GM19193 (cell line): Measurements from ENCODE around the gene PLA2G7.

Source experiments
- POLR2A ChIP-seq: IDR thresholded peaks from 4 replicates; pipeline ENCODE4 v1.6.1; 2011; ENCODE audit not compliant: insufficient read depth, insufficient read length; ENCODE audit errors: extremely low read depth

The PLA2G7 gene

DNA sequence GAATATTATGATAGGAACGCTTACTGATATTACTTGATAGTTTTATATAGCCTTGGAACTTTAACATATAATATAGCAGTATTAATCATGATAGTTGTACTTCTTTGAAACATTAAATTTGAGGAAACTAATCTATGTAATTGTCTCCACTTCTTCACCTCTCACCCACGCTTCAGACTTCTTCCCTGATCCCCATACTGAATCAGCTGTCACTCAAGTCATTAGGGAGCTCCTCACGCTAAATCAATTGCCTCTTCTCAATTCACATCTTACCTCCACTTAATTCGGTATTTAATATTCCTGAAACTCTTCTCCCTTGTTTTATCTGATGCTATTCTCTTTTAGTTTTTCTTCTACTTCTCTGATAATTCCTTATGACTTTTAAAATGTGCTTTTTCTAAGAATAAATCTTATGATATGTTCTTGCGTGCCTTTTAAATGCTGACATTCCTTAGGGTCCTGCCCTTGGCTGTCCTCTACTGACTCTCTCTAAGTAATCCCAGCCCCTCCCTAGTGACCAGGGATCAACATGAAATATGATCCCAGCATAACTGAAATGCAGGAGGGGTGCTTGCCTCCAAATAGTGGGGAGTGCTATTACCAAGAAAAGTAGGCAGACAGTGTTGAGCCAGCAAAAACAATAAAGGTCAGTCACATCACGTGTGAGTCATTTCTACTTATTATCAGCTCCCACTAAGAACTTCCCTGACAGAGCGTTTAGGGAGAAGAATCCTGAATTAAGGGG, 21.5 kb upstream of the PLA2G7 start:
- TF ChIP-seq POLR2A = no peak

DNA sequence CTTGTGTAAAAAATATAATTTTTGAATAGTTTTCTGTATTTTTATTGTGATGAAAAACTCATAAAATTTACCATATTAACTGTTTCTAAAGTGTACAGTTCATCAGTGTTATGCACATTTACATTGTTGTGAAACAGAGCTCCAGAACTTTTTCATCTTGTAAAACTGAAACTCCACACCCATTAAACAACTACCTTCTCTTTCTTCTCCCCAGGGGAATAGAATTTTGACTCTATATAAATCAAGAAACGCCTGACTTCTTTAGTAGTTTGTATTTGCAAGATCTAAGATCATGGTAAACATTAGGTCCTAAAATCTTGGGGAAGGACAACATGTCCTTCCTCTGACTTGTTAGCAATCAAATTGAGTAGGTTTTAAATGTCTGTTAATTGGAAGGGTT, 20.7 kb upstream of the PLA2G7 start:
- no peak for TF ChIP-seq POLR2A

DNA sequence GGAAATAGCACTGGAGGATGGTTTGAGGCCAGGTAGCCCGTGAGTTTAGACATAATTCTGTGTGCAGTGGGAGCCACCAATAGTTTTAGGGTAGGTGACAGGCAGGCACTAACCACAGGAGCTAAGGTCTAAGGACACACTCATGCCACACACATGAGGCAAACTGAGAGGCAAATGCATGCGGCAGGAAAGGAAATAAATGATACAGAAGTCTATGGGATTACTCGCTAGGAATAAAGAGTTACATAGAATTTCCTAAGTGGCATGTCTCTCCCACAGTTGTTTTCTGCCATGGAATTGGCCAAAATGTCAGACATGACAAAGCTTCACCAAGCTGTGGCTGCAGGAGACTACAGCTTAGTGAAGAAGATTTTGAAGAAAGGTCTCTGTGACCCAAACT, 16.5 kb upstream of the PLA2G7 start:
- no peak for TF ChIP-seq POLR2A

DNA sequence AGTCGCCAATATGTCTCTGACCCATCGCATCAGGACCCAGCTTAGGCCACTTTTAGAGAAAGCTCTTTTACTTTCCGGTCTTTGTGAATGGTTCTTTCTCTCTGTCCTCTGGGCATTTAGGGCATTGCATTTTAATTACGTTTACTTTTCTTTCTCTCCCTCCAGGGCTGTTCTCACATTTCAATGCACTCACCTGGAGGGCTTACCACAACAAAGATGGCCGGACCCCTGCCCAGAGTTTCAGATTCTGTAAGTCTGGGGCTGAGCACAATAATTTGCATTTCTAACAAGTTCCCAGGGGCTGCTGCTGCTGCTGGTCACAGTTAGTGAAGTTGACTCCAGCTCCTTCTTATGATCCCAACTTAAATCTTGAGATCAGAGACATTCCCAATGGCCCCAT, 14.6 kb upstream of the PLA2G7 start:
- no peak for TF ChIP-seq POLR2A

GRCh38 chr6:46748940-46749503, 13.8 kb upstream of the PLA2G7 start:
- no peak for TF ChIP-seq POLR2A

- TF ChIP-seq POLR2A = no peak
These were observed 11.5 kb upstream of the PLA2G7 start, which contains the start of gene ANKRD66 for GRCh38 chr6:46746696-46747095. TSS of gene ANKRD66 (plus strand) at chr6:46746933. CDS start at chr6:46751949, 5,016 bp downstream.

DNA sequence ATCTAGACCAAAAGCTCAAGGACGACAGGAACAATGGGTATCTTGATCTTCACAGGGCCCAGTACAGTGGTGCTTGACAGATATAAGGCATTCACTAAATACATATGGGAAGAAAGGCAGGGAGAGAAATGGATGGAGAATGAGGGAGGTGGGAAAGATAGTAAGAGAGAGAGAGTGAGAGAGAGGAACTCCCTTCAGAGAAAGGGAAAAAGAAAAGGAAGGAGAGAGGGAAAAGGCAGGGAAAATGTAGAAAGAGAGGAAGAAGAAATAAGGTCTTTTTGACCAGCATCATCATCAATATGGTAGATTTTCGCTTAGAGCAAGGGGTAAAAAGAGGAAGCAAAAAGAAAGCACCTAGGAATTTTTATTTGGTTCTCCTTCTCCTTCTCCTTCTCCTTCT, 10.8 kb upstream of the PLA2G7 start:
- no peak for TF ChIP-seq POLR2A

DNA sequence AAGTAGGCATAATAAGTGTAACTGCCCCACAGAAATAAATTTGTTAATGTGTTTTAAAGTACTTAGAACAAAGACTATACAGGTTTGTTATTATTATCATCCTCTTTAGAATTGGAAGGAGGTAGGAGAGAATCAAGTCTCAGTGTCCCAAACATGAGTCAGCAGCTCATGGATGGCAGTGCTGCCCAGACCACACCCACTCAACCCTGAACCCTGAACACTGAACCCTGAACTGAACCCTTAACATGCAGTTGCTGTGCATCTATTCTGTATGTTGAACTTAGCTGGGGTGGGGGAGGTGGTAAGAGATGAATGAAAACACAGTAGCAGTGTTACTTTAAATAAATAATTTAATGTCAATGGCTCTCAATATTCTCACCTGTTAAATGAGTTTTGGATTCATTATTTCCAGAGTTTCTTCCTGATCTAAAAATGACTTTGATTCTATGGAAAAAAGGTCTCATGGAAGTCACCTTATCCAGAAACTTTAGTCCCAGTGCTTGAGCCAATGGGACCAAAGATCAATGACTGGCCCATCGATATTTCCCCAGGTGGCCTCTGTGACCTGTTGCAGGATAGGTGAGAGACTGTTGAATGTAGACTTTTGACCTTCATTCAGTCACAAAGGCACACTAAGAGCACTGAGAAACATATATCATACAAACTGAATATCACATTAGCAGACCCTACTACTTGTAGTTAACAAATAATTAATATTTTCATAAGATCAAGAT, 8.4 kb upstream of the PLA2G7 start:
- TF ChIP-seq POLR2A = no peak

DNA sequence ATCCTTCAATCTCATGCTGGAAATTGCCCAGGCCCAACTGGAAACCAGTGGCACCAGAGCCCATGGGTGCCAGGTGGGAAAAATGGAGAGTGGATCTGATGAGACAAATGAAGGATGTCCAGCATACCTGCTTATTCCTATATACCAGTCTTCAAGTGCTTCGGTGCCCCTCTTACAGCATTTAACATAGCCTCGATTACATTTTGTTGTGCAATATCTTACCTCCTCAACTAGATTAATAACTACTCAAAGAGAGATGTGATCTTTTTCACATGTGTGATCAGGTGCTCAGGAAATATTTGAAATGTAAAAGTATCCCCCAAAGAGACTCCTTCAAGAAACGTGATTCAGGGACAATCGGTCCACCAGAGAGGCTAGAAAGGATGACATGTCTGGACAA, 6.7 kb upstream of the PLA2G7 start:
- no peak for TF ChIP-seq POLR2A

GRCh38 chr6:46741482-46741881, 6.3 kb upstream of the PLA2G7 start:
- TF ChIP-seq POLR2A = no peak

- no peak for TF ChIP-seq POLR2A
These were observed 1.7 kb upstream of the PLA2G7 start for GRCh38 chr6:46736906-46737305.

- no peak for TF ChIP-seq POLR2A
These were observed 501 bp upstream of the PLA2G7 start for GRCh38 chr6:46735720-46736031.

GRCh38 chr6:46733341-46733801, 1.8 kb downstream of the PLA2G7 start:
- no peak for TF ChIP-seq POLR2A

DNA sequence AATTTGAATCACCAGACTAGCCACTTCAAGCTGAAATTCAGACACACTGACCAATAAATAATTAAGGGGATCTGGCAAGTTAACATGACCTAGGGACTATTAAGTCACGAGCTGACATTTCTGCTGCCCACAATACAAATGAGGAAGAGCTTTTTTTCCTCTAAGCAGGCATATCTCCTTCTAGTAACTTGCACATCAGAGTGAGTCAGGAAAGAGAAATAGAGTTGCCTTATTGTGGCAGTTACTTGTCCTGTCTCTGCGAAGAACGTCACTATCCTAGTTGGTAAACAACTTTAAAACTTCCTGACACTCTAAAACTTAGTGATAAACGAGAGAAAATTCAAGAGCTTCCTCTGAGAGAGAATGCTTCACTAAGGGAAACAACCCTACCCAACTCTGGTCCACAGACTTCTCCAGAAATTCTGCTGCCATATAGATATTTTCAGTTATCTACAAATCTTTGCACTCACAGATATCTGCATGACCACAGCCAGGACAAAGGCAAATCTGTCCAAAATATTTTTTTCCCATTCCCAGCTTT, 4.2 kb downstream of the PLA2G7 start:
- no peak for TF ChIP-seq POLR2A

GRCh38 chr6:46729787-46730326, 5.3 kb downstream of the PLA2G7 start:
- no peak for TF ChIP-seq POLR2A
